Endometrial microvascular endothelial cells (primary cell): ENCODE results near the gene CTIF. TPM values are rescaled to one million over a fixed set of nuclear protein-coding genes. Genes with fewer than 3 reads are reported as not detected.

Experiments
- in situ Hi-C: cut with HindIII; loops from 2 replicates; pipeline ENCODE4 v1.10.0; 2017; ENCODE audit warnings: low sequenced_read_pairs, low pct_unique_long_range_greater_than_20kb; ENCODE audit errors: inconsistent ontology term
- total RNA-seq: library from RNA; depleted of rRNA; stranded (reverse); fragments of >200 nt; gene quantifications from one replicate; pipeline ENCODE4 v1.2.3, GENCODE V29; 2015; ENCODE audit errors: inconsistent ontology term

CTIF gene
- total RNA-seq, 1 donor from 2014 or later, result 13.2 TPM

DNA sequence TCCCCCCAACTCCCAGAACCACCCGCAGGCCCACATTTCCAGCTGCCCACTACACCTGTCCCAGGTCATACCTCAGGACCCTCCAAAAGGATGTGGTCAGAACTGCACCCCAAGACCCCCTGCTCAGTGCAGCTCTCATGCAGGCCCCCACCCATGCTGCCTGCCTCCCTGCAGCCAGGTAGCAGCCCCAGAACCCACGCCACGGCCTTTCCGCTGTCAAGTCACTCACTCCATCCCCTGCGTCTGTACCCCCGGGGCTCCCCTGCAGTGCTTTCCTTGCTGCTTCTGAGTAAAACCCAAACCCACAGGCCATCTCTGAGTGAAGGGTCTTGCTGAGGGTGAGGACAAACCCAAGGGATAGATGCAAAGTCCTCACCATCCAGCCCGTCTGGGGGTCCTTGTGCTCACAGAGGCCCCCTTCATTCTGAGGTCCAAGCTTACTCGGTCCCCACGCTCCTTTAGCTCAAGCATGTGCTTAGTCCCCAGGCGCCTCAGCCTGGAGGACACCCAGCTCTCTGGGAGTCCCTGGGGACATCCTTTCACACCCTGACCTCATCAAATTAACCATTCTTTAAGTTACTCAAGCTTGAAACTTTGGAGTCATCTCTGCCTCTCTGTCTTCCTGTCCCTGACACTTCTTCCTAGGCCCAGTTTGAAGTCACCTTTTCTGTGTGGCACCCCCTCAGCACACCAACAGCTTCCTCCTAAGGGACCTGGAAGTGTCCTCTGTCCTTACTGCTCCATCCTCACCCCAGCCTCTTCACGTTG lies 281.8 kb downstream of the CTIF start:
- in situ Hi-C loops, result no loop called here

GRCh38 chr18:48821251-48821590 lies 282.4 kb downstream of the CTIF start:
- in situ Hi-C loops, result no loop called here

GRCh38 chr18:48821845-48822244 lies 283.0 kb downstream of the CTIF start:
- in situ Hi-C loops, result no loop called here

DNA sequence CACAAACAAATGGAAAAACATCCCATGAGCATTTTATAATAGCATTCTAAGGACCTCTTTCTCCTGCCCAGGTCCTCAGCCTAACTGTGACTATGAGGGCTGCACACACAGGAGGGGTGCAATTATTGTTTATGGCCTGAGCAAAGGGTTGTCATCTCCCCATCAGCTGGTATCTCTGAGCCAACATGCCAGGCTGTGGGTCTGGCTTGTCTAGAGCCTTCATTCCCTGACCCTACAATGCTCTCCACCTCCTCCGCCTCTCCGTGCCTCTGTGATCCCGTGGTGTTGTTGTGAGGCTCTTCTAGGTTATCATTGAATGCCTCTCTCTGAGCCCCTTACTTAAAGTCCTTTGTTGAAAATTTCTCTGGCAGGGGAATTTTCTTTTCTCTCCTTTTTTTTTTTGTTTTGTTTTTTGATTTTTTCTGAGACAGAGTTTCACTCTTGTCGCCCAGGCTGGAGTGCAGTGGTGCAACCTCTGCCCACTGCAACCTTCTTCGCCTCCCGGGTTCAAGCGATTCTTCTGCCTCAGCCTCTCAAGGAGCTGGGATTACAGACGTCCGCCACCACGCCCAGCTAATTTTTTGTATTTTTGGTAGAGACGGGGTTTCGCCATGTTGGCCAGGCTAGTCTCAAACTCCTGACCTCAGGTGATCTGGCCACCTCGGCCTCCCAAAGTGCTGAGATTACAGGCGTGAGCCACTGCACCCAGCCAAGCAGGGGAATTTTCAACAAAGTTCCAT lies 285.6 kb downstream of the CTIF start:
- in situ Hi-C loops, result no loop called here

GRCh38 chr18:48825101-48825745 lies 286.4 kb downstream of the CTIF start:
- in situ Hi-C loops, result no loop called here

DNA sequence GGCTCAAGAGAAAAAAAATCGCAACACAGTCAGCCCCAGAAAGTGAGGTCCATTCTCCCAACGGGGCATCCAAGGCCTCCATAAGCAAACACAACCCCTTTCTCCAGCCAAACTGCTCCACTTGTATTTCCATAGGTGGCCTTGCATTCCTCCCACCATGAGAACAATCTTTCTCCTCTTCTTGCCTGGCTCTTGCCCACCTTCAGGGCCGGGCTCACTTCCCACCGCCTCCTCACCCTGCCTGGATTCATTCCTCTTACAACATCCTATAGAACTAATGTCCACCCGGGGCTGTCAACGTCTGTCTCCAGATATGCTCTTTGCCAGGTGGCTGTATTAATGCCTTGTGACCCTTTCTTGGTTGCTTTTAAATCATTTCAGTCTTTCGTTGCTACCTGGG lies 287.4 kb downstream of the CTIF start:
- in situ Hi-C loops, result no loop called here

DNA sequence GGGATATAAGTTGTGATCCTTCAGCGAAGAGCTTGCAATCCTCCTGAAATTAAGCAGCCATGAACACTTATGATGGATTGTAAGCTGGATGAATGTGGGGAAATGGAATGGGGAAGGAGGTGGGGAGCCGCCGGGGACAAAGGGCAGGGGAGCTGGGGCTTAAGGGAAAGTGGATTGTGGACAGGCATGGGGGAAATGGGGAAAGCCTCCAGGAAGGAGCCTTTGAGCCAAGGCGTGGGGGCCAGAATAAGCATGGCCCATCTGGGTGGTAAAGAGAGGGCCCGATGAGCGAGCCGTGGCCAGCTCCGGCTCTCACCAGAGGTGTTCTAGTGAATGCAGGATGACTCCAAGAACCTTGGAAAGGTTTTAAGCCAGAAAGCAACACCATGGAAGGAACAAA lies 288.0 kb downstream of the CTIF start:
- in situ Hi-C loops, result no loop called here

DNA sequence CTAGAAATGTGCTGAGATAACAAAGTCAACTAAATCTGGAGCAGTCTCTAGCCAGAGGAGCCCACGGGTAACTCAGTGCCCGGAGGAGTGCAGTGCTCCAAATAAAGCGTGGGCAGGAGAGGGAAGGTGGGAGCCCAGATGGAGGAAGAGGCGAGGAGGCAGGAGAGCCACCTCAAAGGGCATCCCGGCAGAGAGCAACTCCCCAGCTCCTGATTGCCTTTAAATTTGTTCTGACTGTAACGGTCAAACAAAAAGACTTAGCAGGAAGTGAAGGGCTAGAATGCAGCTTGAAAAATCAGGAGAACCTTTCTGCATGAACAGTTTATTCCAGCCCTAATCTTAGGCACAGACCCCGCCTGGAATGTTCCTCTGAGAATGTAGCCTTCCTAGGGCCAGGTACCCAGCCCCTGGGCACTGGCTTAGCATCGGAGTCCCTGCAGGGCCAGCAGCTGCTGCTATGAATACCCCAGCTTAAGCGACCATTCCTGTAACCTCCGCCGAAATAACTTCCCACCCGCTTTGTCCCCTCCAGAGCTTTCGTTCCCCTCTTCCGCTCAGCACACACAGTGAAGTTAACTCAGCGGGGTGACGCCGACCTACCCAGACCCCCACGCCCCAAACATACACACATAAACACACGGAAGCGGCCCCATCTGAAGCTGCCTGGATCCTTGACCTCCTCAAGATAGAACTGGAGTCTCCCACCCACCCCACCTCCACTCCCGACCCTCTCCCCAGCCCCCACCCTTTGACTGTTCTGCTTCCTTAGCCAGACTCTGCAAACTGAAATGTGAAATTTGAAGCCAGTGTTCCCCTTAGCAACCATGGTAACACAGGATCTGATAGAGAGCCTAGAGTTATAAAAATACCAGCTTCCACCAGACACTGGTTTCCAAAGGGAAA lies 288.7 kb downstream of the CTIF start:
- in situ Hi-C loops, result no loop called here

- in situ Hi-C loops, result no loop called here
Measured at GRCh38 chr18:48828194-48828545, 289.3 kb downstream of the CTIF start.

- in situ Hi-C loops, result no loop called here
Measured at GRCh38 chr18:48828691-48829442, 290.0 kb downstream of the CTIF start.

DNA sequence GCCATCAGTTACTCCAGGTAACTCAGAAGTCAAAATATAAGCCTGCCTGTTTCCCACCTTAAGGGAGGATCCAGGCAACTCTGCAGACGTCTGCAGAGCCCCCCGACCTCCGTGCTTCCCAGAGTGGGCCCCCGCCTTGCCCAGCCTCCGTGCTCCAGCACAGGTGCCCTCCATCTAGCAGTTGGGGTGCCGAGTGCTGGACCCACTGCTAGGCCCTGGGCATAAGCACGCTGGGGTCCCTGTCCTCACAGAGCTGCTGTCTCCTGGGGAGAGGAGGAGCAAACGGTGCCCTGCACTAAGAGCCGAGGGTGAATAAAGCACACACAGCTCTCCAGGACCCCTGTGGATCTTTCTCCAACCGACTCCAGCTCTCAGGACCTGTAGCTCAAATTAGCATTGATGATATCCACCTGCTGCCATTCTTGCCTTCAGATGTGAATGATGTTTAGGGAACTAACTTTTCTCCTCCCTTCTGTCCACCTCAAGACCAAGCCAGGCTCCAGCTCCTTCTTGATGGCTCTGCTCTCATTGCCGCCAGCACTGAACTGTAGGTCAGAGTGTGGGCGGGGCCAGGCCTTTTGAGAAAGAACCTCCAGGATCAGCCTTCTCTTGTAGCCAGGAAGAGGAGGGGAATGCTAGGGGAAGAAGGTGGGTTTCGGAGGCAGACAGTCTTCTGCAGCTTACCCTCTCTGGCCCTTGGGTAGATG lies 290.8 kb downstream of the CTIF start:
- in situ Hi-C loops, result no loop called here

DNA sequence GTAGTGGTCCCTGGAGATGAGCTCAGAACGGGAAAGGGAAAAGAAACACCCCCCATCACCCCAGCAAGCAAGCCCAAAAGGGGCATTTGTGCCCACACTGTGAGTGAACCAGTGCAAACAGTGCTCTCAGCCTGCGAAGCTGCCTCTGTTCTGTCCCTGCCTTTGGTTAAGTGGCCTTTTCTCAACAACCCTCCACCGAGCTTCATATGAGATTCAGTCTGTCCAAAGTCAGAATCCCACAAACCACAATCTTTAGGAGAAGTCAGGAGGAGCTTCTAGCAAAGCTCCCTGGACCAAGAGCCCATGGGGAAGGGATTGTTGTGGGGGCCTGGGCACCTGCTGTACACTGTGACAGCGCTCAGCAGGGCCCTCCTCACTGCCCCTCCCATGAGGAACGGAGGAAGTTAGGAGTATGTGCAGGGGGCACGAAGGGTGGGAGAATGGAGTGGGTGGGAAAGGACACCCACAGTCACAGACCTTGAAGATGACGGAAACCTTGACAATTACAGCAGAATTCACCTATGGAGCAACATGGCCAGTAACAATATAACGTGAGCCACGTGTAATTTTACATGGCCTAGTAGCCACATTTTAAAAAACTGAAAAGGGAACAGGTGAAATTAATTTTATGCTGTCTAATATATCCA lies 292.4 kb downstream of the CTIF start:
- in situ Hi-C loops, result no loop called here

DNA sequence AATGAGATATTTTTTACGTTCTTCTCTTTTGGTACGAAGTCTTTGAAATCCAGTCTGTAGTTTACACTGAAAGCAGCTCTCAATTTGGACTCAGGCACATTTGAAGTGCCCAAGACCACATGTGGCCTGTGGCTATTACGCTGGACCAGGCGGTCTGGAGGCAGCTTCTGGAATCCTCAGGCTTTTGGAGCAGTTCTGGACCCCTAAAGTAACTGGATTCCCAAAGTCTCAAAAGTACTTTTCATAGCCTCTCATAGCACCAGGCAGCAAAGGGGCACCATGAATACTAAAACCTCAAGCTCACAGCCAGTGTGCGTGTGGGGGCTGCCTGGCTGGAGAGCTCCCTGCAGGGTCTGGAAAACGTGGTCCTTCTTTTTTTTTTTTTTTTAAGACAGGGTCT lies 293.0 kb downstream of the CTIF start:
- in situ Hi-C loops, result no loop called here

- in situ Hi-C loops, result no loop called here
Measured at GRCh38 chr18:48832938-48833700, 294.3 kb downstream of the CTIF start.

DNA sequence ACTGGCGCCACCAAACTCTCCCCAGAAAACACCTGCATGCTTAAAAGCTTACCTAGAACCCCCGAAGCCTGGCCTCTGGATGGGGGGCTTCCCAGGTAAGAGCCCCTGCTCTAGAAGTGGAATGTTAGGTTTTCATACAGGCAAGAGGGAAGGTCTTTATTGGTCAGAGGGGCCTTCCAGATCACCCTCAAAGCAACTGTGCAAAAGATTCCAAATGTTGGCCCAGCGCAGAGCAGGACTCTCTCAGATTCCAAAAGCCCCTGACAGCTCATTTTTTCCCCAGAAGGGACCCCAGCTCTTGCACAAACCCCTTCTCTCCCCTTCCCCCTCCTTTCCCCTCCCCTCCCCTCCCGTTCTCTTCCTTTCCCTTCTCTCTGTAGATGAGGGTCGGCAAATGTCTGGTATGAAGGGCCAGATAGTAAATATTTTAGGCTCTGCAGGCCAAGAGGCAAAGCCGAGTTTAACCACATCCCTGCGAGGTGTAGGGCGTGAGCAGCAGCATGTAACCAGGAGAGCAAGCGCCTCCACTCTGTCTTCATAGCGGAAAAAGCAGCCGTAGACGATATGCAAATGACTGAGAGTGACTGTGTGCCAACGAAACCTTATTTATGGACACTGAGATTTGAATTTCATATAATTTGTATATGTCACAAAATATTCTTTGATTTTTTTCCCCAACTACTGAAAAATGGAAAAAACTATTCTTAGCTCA lies 295.0 kb downstream of the CTIF start:
- in situ Hi-C loops, result no loop called here

- in situ Hi-C loops, result no loop called here
Measured at GRCh38 chr18:48834413-48835031, 295.7 kb downstream of the CTIF start.
